ENCODE results near the gene SPAG5. TPM values are rescaled to one million over a fixed set of nuclear protein-coding genes. Genes with fewer than 3 reads are reported as not detected.

The SPAG5 gene
- total and polyA plus RNA-seq, 9 of the 15 experiments (the other 6 are each of a cell fraction or from before 2014, with no cell fraction given), result 94.4 to 286 (median 151) TPM

DNA sequence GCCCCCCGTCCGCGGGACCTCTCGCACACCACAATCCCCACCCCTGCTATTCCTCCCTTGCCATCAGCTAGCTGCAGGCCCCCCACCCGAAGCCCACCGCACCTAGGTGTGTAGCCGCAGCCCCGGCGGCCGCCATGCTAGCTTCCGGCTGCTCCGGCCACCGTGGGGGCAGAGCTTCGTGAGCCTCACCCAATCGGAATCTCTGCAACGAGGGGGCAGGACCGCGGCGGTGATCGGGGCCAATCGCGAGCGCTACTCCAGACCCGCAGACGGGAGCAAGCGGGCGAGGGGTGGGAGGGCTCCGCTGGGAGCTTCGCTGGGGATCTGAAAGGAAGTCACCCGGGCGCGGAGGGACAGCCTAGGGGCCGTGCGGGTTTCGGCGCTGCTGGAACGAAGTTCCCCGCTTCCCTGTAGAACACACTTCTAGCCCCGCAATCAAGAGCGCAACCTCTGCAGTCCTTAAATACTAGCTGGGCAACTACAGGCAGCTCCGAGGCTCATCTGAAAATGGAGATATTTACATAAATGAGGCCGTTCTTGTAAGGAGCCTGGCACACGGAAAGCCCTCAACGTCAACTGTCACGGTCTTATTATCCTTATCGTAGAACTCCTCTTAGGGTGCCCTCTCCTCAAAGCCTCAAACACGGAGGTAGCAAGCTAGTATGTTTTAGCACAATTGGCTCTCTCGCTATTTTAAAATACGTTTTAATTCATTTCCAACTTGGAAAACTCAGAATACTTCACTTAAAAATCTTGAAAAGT lies 27.3 kb downstream of the SPAG5 start, which contains the start of gene PIGS (continued):
- TF ChIP-seq, protein P1, sequence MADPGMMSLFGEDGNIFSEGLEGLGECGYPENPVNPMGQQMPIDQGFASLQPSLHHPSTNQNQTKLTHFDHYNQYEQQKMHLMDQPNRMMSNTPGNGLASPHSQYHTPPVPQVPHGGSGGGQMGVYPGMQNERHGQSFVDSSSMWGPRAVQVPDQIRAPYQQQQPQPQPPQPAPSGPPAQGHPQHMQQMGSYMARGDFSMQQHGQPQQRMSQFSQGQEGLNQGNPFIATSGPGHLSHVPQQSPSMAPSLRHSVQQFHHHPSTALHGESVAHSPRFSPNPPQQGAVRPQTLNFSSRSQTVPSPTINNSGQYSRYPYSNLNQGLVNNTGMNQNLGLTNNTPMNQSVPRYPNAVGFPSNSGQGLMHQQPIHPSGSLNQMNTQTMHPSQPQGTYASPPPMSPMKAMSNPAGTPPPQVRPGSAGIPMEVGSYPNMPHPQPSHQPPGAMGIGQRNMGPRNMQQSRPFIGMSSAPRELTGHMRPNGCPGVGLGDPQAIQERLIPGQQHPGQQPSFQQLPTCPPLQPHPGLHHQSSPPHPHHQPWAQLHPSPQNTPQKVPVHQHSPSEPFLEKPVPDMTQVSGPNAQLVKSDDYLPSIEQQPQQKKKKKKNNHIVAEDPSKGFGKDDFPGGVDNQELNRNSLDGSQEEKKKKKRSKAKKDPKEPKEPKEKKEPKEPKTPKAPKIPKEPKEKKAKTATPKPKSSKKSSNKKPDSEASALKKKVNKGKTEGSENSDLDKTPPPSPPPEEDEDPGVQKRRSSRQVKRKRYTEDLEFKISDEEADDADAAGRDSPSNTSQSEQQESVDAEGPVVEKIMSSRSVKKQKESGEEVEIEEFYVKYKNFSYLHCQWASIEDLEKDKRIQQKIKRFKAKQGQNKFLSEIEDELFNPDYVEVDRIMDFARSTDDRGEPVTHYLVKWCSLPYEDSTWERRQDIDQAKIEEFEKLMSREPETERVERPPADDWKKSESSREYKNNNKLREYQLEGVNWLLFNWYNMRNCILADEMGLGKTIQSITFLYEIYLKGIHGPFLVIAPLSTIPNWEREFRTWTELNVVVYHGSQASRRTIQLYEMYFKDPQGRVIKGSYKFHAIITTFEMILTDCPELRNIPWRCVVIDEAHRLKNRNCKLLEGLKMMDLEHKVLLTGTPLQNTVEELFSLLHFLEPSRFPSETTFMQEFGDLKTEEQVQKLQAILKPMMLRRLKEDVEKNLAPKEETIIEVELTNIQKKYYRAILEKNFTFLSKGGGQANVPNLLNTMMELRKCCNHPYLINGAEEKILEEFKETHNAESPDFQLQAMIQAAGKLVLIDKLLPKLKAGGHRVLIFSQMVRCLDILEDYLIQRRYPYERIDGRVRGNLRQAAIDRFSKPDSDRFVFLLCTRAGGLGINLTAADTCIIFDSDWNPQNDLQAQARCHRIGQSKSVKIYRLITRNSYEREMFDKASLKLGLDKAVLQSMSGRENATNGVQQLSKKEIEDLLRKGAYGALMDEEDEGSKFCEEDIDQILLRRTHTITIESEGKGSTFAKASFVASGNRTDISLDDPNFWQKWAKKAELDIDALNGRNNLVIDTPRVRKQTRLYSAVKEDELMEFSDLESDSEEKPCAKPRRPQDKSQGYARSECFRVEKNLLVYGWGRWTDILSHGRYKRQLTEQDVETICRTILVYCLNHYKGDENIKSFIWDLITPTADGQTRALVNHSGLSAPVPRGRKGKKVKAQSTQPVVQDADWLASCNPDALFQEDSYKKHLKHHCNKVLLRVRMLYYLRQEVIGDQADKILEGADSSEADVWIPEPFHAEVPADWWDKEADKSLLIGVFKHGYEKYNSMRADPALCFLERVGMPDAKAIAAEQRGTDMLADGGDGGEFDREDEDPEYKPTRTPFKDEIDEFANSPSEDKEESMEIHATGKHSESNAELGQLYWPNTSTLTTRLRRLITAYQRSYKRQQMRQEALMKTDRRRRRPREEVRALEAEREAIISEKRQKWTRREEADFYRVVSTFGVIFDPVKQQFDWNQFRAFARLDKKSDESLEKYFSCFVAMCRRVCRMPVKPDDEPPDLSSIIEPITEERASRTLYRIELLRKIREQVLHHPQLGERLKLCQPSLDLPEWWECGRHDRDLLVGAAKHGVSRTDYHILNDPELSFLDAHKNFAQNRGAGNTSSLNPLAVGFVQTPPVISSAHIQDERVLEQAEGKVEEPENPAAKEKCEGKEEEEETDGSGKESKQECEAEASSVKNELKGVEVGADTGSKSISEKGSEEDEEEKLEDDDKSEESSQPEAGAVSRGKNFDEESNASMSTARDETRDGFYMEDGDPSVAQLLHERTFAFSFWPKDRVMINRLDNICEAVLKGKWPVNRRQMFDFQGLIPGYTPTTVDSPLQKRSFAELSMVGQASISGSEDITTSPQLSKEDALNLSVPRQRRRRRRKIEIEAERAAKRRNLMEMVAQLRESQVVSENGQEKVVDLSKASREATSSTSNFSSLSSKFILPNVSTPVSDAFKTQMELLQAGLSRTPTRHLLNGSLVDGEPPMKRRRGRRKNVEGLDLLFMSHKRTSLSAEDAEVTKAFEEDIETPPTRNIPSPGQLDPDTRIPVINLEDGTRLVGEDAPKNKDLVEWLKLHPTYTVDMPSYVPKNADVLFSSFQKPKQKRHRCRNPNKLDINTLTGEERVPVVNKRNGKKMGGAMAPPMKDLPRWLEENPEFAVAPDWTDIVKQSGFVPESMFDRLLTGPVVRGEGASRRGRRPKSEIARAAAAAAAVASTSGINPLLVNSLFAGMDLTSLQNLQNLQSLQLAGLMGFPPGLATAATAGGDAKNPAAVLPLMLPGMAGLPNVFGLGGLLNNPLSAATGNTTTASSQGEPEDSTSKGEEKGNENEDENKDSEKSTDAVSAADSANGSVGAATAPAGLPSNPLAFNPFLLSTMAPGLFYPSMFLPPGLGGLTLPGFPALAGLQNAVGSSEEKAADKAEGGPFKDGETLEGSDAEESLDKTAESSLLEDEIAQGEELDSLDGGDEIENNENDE (IDR thresholded peaks at IDR 0.05; ENCODE audit: low read depth, low read length), result no peak
- TF ChIP-seq PHF8 (IDR thresholded peaks at IDR 0.05; ENCODE audit: borderline replicate concordance, low read length) (peak; percentile 80; the same call in 1 of the 2 replicates), NCOA1 (IDR thresholded peaks at IDR 0.05; ENCODE audit: low read depth) (peak; percentile 73; the same call in 1 of the 2 replicates), SPI1 (IDR thresholded peaks at IDR 0.05; ENCODE audit: borderline replicate concordance, low read depth, low read length) (peak; percentile 39; the same call in 1 of the 2 replicates), FOXK2 (conservative IDR thresholded peaks at IDR 0.05 in 1 of 2, IDR thresholded peaks at IDR 0.05 in 1 of 2; ENCODE audit: low read depth in 2 of 2) (0 out of 4 replicates have a peak, but pooled peaks of 1 of the 2 experiments have one; percentile 29), RFX1 (IDR thresholded peaks at IDR 0.05) (no peak), SMARCB1 (IDR thresholded peaks at IDR 0.05; ENCODE audit: insufficient read length, low read depth) (no peak), FOXM1 (IDR thresholded peaks at IDR 0.05; ENCODE audit: low read depth) (no peak), FOXM1 (CRISPR knock-in tag; IDR thresholded peaks at IDR 0.05; ENCODE audit: low read depth) (no peak), GATA2 (CRISPR knock-in tag; IDR thresholded peaks at IDR 0.05) (no peak)
- TF ChIP-seq, protein P2, sequence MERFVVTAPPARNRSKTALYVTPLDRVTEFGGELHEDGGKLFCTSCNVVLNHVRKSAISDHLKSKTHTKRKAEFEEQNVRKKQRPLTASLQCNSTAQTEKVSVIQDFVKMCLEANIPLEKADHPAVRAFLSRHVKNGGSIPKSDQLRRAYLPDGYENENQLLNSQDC (CRISPR knock-in tag; IDR thresholded peaks at IDR 0.05), result no peak
- TF ChIP-seq, protein P3, sequence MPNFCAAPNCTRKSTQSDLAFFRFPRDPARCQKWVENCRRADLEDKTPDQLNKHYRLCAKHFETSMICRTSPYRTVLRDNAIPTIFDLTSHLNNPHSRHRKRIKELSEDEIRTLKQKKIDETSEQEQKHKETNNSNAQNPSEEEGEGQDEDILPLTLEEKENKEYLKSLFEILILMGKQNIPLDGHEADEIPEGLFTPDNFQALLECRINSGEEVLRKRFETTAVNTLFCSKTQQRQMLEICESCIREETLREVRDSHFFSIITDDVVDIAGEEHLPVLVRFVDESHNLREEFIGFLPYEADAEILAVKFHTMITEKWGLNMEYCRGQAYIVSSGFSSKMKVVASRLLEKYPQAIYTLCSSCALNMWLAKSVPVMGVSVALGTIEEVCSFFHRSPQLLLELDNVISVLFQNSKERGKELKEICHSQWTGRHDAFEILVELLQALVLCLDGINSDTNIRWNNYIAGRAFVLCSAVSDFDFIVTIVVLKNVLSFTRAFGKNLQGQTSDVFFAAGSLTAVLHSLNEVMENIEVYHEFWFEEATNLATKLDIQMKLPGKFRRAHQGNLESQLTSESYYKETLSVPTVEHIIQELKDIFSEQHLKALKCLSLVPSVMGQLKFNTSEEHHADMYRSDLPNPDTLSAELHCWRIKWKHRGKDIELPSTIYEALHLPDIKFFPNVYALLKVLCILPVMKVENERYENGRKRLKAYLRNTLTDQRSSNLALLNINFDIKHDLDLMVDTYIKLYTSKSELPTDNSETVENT (CRISPR knock-in tag; IDR thresholded peaks at IDR 0.05), result no peak

Measured in K562 (cell line).